HepG2 (cell line): ENCODE data around the gene SOWAHA. TPM values are rescaled to one million over a fixed set of nuclear protein-coding genes. Genes with fewer than 3 reads are reported as not detected.

ENCODE experiments used
- ATAC-seq: fragments of 200-7000 bp; cut with Tn5 transposase; 3 replicates; pipeline ENCODE4 v1.9.1; 2020; ENCODE audit warnings: mild to moderate bottlenecking, moderate library complexity
- BruUV-seq: library from RNA; stranded (reverse); fragments of 400-500 nt; replicated peaks from 2 replicates; lab custom pipeline; 2021; lab: Mats Ljungman, UMichigan
- CTCF ChIA-PET: fragments of 300-600 bp; formaldehyde crosslinking; extraction: SDS; loops from one replicate; lab custom pipeline; 2021; ENCODE audit warnings: low total read pairs, inconsistent platforms, low intra/inter-chr PET ratio; lab: Yijun Ruan, JAX
- POLR2A ChIA-PET: fragments of 350-600 bp; sonication (Branson Sonifier 250); formaldehyde crosslinking; loops from one replicate; lab custom pipeline; 2020; ENCODE audit warnings: antibody characterized with exemption, inconsistent platforms; lab: Yijun Ruan, JAX
- DNase-seq: peaks from one replicate; pipeline ENCODE4 v3.0.0-alpha.2; 2015; ENCODE audit warnings: low spot score
- FAIRE-seq: peaks from 3 replicates; lab custom pipeline; 2011; peaks lifted over from hg19 to GRCh38; lab: Jason Lieb, UNC
- H2AFZ ChIP-seq: one replicate; pipeline ENCODE4 v1.6.1; 2011; ENCODE audit warnings: low read length, inconsistent platforms
- H3K27ac ChIP-seq: fragments of 300-600 bp; 3 replicates; pipeline ENCODE4 v1.8.0; 2011; ENCODE audit warnings: mixed run types, mild to moderate bottlenecking, mixed read lengths, low read length, inconsistent platforms; ENCODE audit not compliant: insufficient read depth; ENCODE audit errors: extremely low read length
- H3K27me3 ChIP-seq, 2 experiments: fragments of 200-600 bp in 1 of 2; 2 replicates in 1 of 2; 3 replicates in 1 of 2; pipeline versions ENCODE4 v1.6.0 to v1.8.0; 2011; ENCODE audit warnings: low read length in 2 of 2, mild to moderate bottlenecking in 2 of 2, moderate library complexity in 2 of 2, inconsistent platforms in 1 of 2; ENCODE audit not compliant: insufficient read depth in 2 of 2, control insufficient read depth in 1 of 2
- H3K36me3 ChIP-seq, 2 experiments: fragments of 200-600 bp in 1 of 2; replicated peaks in 1 of 2; 2 replicates in 1 of 2; 3 replicates in 1 of 2; pipeline versions ENCODE4 v1.5.1 to v1.8.0; 2011; ENCODE audit warnings: low read length in 2 of 2, inconsistent platforms in 1 of 2; ENCODE audit not compliant: insufficient read depth in 2 of 2, control insufficient read depth in 1 of 2
- H3K4me1 ChIP-seq: 2 replicates; pipeline ENCODE4 v1.5.1; 2012; ENCODE audit warnings: low read length, inconsistent platforms; ENCODE audit not compliant: insufficient read depth
- H3K4me2 ChIP-seq: 2 replicates; pipeline ENCODE4 v1.6.0; 2011; ENCODE audit warnings: low read depth, low read length, inconsistent platforms
- H3K4me3 ChIP-seq, 3 experiments: fragments of 200-600 bp in 1 of 3; sonication (generic), shearing (Covaris generic) in 1 of 3; replicated peaks in 1 of 3; 2 replicates each; pipeline ENCODE4 v1.5.1; 2011 to 2016; ENCODE audit warnings: low read length in 3 of 3, inconsistent platforms in 2 of 3, low read depth in 2 of 3, mild to moderate bottlenecking in 2 of 3, control low read depth in 1 of 3, mixed read lengths in 1 of 3; ENCODE audit not compliant: insufficient read depth in 1 of 3
- H3K79me2 ChIP-seq: one replicate; pipeline ENCODE4 v1.6.1; 2011; ENCODE audit warnings: low read length, inconsistent platforms; ENCODE audit not compliant: insufficient read depth
- H3K9ac ChIP-seq: 2 replicates; pipeline ENCODE4 v1.6.0; 2011; ENCODE audit warnings: mild to moderate bottlenecking, low read depth, low read length, inconsistent platforms; ENCODE audit not compliant: insufficient read depth
- H3K9me3 ChIP-seq: 2 replicates; pipeline ENCODE4 v1.5.1; 2012; ENCODE audit warnings: mild to moderate bottlenecking, low read length
- H4K20me1 ChIP-seq: 2 replicates; pipeline ENCODE4 v1.6.0; 2011; ENCODE audit warnings: inconsistent platforms, mild to moderate bottlenecking, low read length, moderate library complexity; ENCODE audit not compliant: insufficient read depth
- DZIP1 ChIP-seq: sonication (generic); formaldehyde crosslinking; IDR thresholded peaks from 2 replicates; pipeline ENCODE4 v1.5.0; 2020; ENCODE audit warnings: mild to moderate bottlenecking, missing genetic modification reagents
- FOXC1 ChIP-seq: sonication (generic); formaldehyde crosslinking; IDR thresholded peaks from 2 replicates; pipeline ENCODE4 v1.8.0; 2022; ENCODE audit warnings: mild to moderate bottlenecking, missing genetic modification reagents, borderline replicate concordance
- HNF4A ChIP-seq: sonication (generic); formaldehyde crosslinking; IDR thresholded peaks from 2 replicates; pipeline ENCODE4 v1.4.0; 2020; ENCODE audit warnings: missing genetic modification reagents
- NR2C2 ChIP-seq: sonication (generic); formaldehyde crosslinking; IDR thresholded peaks from 2 replicates; pipeline ENCODE4 v1.4.0; 2020; ENCODE audit warnings: missing genetic modification reagents, mild to moderate bottlenecking, moderate library complexity, borderline replicate concordance
- NR2F6 ChIP-seq, 2 experiments: IDR thresholded peaks; 2 replicates each; pipeline ENCODE4 v1.6.1; 2016; ENCODE audit warnings: antibody characterized with exemption in 1 of 2, mild to moderate bottlenecking in 1 of 2
- SIX1 ChIP-seq: sonication (generic); formaldehyde crosslinking; IDR thresholded peaks from 2 replicates; pipeline ENCODE4 v1.4.0; 2020; ENCODE audit warnings: missing genetic modification reagents, borderline replicate concordance
- TEF ChIP-seq: sonication (generic); formaldehyde crosslinking; IDR thresholded peaks from 2 replicates; pipeline ENCODE4 v1.5.0; 2020; ENCODE audit warnings: missing genetic modification reagents
- TFAP4 ChIP-seq: sonication (generic); IDR thresholded peaks from 2 replicates; pipeline ENCODE4 v1.6.1; 2016; ENCODE audit warnings: low read depth, borderline replicate concordance
- TOE1 ChIP-seq: sonication (generic); formaldehyde crosslinking; IDR thresholded peaks from 2 replicates; pipeline ENCODE4 v1.4.0; 2020; ENCODE audit warnings: mild to moderate bottlenecking, missing genetic modification reagents
- ZBTB8A ChIP-seq: sonication (generic); formaldehyde crosslinking; IDR thresholded peaks from 2 replicates; pipeline ENCODE4 v1.4.0; 2020; ENCODE audit warnings: mild to moderate bottlenecking, low read depth, missing genetic modification reagents, borderline replicate concordance
- ZNF142 ChIP-seq: sonication (generic); formaldehyde crosslinking; IDR thresholded peaks from 2 replicates; pipeline ENCODE4 v1.4.0; 2020; ENCODE audit warnings: missing genetic modification reagents
- ZNF572 ChIP-seq: sonication (generic); formaldehyde crosslinking; IDR thresholded peaks from 2 replicates; pipeline ENCODE4 v1.5.1; 2020; ENCODE audit warnings: mild to moderate bottlenecking, missing genetic modification reagents
- ZNF639 ChIP-seq: conservative IDR thresholded peaks from 2 replicates; pipeline ENCODE4 v1.6.1; 2018; ENCODE audit warnings: missing genetic modification reagents
- WGBS: methylation state at CpG from one replicate; pipeline ENCODE4 v1.1.6; 2017; ENCODE audit warnings: low lambda C conversion rate; 5-methylcytosine and 5-hydroxymethylcytosine counted together
- in situ Hi-C: cut with HindIII; loops from 2 replicates; pipeline ENCODE4 v1.10.0; 2017; ENCODE audit warnings: low pct_unique_long_range_greater_than_20kb; ENCODE audit not compliant: extremely low pct_ligation_motif_present
- intact Hi-C: fragments of 100-400 bp; cut with micrococcal nuclease; formaldehyde crosslinking; loops from one replicate; pipeline ENCODE4 v1.10.0; 2022; ENCODE audit not compliant: unreplicated experiment
- polyA plus RNA-seq, 8 experiments: library from polyadenylated mRNA; depleted of rRNA in 3 of 8; stranded (reverse) in 7 of 8; unstranded in 1 of 8; fragments of >200 nt; fragmentation: Illumina TruSeq in 4 of 8; extraction: Trizol in 4 of 8; gene quantifications; 2 replicates each; pipeline versions ENCODE4 v1.2.1 to v1.2.3, GENCODE V29; 2011 to 2016; ENCODE audit warnings: low read depth in 4 of 8, missing spikeins in 1 of 8, mixed read lengths in 1 of 8; ENCODE audit not compliant: insufficient read depth in 1 of 8
- total RNA-seq, 5 experiments: library from RNA; depleted of rRNA; stranded (reverse); fragments of >200 nt; fragmentation: Illumina TruSeq; extraction: Trizol; gene quantifications; 2 replicates each; pipeline ENCODE4 v1.2.3, GENCODE V29; 2016; ENCODE audit warnings: low read depth in 1 of 5

Gene SOWAHA
- total and polyA plus RNA-seq, 2 of the 13 experiments (the other 11 are each of a cell fraction or from before 2014, with no cell fraction given): 0.95 to 1.9 TPM

GRCh38 chr5:132815454-132815853 lies 2.4 kb downstream of the SOWAHA start:
- FAIRE-seq (no peak), ATAC-seq (no peak), DNase-seq (no peak)
- no peaks in the 10 kb centered on the region for H3K9me3 ChIP-seq
- intact Hi-C loops (no loop called here), in situ Hi-C loops (loop anchor here (5.0 kb wide), 1 partner anchor 43 kb away; no protein-coding TSS in a partner anchor)
- ChIA-PET POLR2A (interaction anchor here (1.1 to 1.5 kb wide), 2 partner anchors 8 to 24 kb away, joined by 3 to 5 read pairs; no protein-coding TSS in a partner anchor), CTCF (no interaction called here)
- H3K36me3 ChIP-seq: no peaks in the 10 kb centered on the region
- H3K79me2 ChIP-seq: no peaks in the 10 kb centered on the region
- H3K4me2 ChIP-seq: no peak overlapping the region
- no peak overlapping the region; a peak in 1 of 6 replicates for H3K4me3 ChIP-seq
- no peak overlapping the region for H2AFZ ChIP-seq
- H3K27me3 ChIP-seq: no peaks in the 10 kb centered on the region
- no peak overlapping the region for H3K9ac ChIP-seq
- peak overlapping the region; percentile 12 for H3K27ac ChIP-seq
- H4K20me1 ChIP-seq: no peaks in the 10 kb centered on the region
- WGBS: 88% methylated on average over 1 of the region's 1 CpG
- no TSS peak for BruUV-seq
- peaks cover 58% of the 10 kb centered on the region for H3K4me1 ChIP-seq
- TF ChIP-seq SIX1 (CRISPR knock-in tag) (no peak), TFAP4 (peak; percentile 42), HNF4A (CRISPR knock-in tag) (peak; percentile 32; the same call in 1 of the 2 replicates), ZBTB8A (CRISPR knock-in tag) (no peak), DZIP1 (CRISPR knock-in tag) (no peak), NR2F6 (IDR thresholded peaks at IDR 0.05) (peak; percentile 81), NR2F6 (CRISPR knock-in tag; IDR thresholded peaks at IDR 0.05) (peak; percentile 56), TEF (CRISPR knock-in tag) (no peak), FOXC1 (CRISPR knock-in tag) (no peak), ZNF572 (no peak), TOE1 (CRISPR knock-in tag) (no peak), ZNF142 (no peak), NR2C2 (peak; percentile 60; the same call in 1 of the 2 replicates), ZNF639 (CRISPR knock-in tag) (no peak)
